ENCODE results near the gene ACTMAP.

DNA sequence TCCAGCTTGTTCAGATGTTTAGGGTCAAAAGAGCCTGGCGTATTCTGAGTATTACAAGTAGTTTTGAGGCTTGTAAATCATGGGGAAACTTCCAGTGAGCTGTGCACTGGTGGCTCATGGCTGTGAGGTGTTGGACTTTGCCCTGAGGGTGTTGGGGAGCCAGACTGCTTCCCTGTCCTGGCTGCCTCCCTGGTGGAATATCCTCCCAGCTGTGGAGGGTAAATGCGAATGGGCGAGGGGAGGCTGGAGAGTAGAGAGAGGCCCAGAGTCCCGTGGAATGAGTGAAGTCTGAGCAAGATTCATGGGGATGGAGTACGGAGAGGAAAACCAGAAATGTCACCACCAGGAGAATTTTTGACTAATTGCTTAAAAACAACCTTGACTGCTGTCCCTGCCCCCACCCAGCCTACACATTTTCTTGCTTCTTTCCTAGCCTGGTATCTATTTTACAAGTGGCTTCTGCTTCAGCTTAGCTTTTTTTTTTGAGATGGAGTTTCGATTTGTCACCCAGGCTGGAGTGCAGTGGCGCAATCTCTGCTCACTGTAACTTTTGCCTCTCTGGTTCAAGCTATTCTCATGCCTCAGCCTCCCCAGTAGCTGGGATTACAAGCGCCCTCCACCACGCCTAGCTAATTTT lies 4.5 kb upstream of the ACTMAP start:
- no peak for TF ChIP-seq EZH2phosphoT487 (IDR thresholded peaks at IDR 0.05; ENCODE audit: low read depth, severe bottlenecking, unreplicated experiment)
- TF ChIP-seq, protein P1, sequence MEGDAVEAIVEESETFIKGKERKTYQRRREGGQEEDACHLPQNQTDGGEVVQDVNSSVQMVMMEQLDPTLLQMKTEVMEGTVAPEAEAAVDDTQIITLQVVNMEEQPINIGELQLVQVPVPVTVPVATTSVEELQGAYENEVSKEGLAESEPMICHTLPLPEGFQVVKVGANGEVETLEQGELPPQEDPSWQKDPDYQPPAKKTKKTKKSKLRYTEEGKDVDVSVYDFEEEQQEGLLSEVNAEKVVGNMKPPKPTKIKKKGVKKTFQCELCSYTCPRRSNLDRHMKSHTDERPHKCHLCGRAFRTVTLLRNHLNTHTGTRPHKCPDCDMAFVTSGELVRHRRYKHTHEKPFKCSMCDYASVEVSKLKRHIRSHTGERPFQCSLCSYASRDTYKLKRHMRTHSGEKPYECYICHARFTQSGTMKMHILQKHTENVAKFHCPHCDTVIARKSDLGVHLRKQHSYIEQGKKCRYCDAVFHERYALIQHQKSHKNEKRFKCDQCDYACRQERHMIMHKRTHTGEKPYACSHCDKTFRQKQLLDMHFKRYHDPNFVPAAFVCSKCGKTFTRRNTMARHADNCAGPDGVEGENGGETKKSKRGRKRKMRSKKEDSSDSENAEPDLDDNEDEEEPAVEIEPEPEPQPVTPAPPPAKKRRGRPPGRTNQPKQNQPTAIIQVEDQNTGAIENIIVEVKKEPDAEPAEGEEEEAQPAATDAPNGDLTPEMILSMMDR (IDR thresholded peaks at IDR 0.05; ENCODE audit: poor library complexity): no peak
